GM23248 (cell line): ENCODE data around the gene BAHCC1.

Source experiments
- EZH2 ChIP-seq: fragments of 200-600 bp; sonication (generic); IDR thresholded peaks from 2 replicates; pipeline ENCODE4 v1.6.1; 2018; ENCODE audit warnings: antibody characterized with exemption, mild to moderate bottlenecking; ENCODE audit not compliant: insufficient read depth, poor library complexity, severe bottlenecking
- EZH2phosphoT487 ChIP-seq: fragments of 200-600 bp; sonication (generic); IDR thresholded peaks from 2 replicates; pipeline ENCODE4 v1.6.1; 2018; ENCODE audit warnings: antibody characterized with exemption, moderate library complexity, mild to moderate bottlenecking, low read depth; ENCODE audit not compliant: insufficient read depth

- TF ChIP-seq EZH2, result no peak
- TF ChIP-seq EZH2phosphoT487, result no peak
Observed at GRCh38 chr17:81434072-81434471, 38.8 kb downstream of the BAHCC1 start.
